GM23338 (cell line): ENCODE measurements around the gene MED12L.

Experiments used
- CTCF ChIP-seq, 2 experiments: fragments of 200-600 bp in 1 of 2; sonication (generic) in 1 of 2; conservative IDR thresholded peaks; 2 replicates each; pipeline versions ENCODE4 v1.5.1 to v1.6.1; 2016 to 2017; ENCODE audit warnings: antibody characterized with exemption in 2 of 2, low read depth in 2 of 2, mild to moderate bottlenecking in 2 of 2, moderate library complexity in 1 of 2
- ETS1 ChIP-seq: IDR thresholded peaks from 2 replicates; pipeline ENCODE4 v1.6.1; 2016; ENCODE audit warnings: antibody characterized with exemption
- JUNB ChIP-seq: IDR thresholded peaks from one replicate; pipeline ENCODE4 v1.6.1; 2016; ENCODE audit warnings: antibody characterized with exemption; ENCODE audit not compliant: unreplicated experiment
- POLR2AphosphoS5 ChIP-seq: IDR thresholded peaks from 2 replicates; pipeline ENCODE4 v1.6.1; 2016; ENCODE audit warnings: antibody characterized with exemption, low read depth
- REST ChIP-seq: IDR thresholded peaks from one replicate; pipeline ENCODE4 v1.6.1; 2018; ENCODE audit warnings: antibody characterized with exemption; ENCODE audit not compliant: unreplicated experiment

GRCh38 chr3:151259664-151260063 is 174.2 kb downstream of the MED12L start:
- TF ChIP-seq POLR2AphosphoS5 (no peak), CTCF (conservative IDR thresholded peaks at IDR 0.05; ENCODE audit: low read depth in 2 of 2) (no peak), JUNB (no peak), ETS1 (no peak), REST (no peak)
